Esophagus muscularis mucosa (tissue), 4 donors: ENCODE results near the gene LGALSL.

Experiments used
- EP300 ChIP-seq: sonication (generic); formaldehyde crosslinking; IDR thresholded peaks from one replicate; pipeline ENCODE4 v1.6.1; 2017; ENCODE audit warnings: antibody characterized with exemption
- POLR2A ChIP-seq: fragments of 450-650 bp; IDR thresholded peaks from one replicate; pipeline ENCODE4 v1.6.1; 2017; ENCODE audit warnings: antibody characterized with exemption, moderate library complexity, mild to moderate bottlenecking, low read depth
- TF ChIP-seq, protein P1 (sequence below), 3 experiments: fragments of 200-600 bp in 2 of 3; fragments of 450-650 bp in 1 of 3; sonication (generic) in 2 of 3; IDR thresholded peaks; one replicate each; pipeline ENCODE4 v1.5.1; 2017 to 2019; ENCODE audit warnings: antibody characterized with exemption in 3 of 3, mild to moderate bottlenecking in 2 of 3, moderate library complexity in 1 of 3

DNA sequence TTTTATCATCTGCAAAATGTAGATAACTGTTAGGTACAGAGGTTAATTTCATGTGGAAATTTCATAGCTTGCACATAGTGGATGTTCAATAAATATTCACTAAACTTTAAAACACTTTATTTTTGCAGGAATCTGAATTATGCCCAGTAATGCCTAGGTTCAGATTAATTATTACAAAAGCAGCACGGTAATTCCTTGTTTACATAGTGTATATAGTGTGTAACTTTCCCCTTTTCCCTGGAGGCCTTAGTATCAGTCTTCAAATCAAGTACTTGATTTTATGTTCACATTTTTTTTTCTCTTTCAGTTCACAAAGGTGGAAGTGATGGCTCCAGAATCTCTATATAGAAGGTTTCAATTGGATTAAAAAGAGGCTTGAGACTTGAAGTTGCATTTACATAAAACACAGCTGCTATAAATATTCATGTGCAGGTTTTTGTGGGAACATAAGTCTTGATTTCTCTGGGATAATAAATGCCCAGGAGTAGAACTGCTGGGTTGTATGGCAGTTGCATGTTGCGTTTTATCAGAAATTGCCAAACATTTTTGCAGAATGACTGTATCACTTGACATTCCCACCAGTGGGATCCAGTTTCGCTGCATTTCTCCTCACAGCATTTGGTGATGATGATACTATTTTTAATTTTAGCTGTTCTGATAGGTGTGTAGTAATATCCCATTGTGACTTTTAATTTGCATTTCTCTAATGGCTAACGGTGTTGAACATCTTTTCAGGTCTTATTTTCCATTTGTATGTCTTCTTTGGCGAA, 27.6 kb upstream of the LGALSL start:
- TF ChIP-seq, protein P1, sequence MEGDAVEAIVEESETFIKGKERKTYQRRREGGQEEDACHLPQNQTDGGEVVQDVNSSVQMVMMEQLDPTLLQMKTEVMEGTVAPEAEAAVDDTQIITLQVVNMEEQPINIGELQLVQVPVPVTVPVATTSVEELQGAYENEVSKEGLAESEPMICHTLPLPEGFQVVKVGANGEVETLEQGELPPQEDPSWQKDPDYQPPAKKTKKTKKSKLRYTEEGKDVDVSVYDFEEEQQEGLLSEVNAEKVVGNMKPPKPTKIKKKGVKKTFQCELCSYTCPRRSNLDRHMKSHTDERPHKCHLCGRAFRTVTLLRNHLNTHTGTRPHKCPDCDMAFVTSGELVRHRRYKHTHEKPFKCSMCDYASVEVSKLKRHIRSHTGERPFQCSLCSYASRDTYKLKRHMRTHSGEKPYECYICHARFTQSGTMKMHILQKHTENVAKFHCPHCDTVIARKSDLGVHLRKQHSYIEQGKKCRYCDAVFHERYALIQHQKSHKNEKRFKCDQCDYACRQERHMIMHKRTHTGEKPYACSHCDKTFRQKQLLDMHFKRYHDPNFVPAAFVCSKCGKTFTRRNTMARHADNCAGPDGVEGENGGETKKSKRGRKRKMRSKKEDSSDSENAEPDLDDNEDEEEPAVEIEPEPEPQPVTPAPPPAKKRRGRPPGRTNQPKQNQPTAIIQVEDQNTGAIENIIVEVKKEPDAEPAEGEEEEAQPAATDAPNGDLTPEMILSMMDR (IDR thresholded peaks at IDR 0.05) = no peak
- TF ChIP-seq POLR2A (no peak), EP300 (no peak)
